HepG2 (cell line): Measurements from ENCODE around the gene TJAP1. TPM values are rescaled to one million over a fixed set of nuclear protein-coding genes. Genes with fewer than 3 reads are reported as not detected.
A peak's percentile ranks its signal among the peaks of the same experiment; 100 is the strongest.

ENCODE experiments used
- ATAC-seq: fragments of 200-7000 bp; cut with Tn5 transposase; 3 replicates; pipeline ENCODE4 v1.9.1; 2020; ENCODE audit warnings: mild to moderate bottlenecking, moderate library complexity
- BruUV-seq: library from RNA; stranded (reverse); fragments of 400-500 nt; replicated peaks from 2 replicates; lab custom pipeline; 2021; lab: Mats Ljungman, UMichigan
- CTCF ChIA-PET: fragments of 300-600 bp; formaldehyde crosslinking; extraction: SDS; loops from one replicate; lab custom pipeline; 2021; ENCODE audit warnings: low total read pairs, inconsistent platforms, low intra/inter-chr PET ratio; lab: Yijun Ruan, JAX
- POLR2A ChIA-PET: fragments of 350-600 bp; sonication (Branson Sonifier 250); formaldehyde crosslinking; loops from one replicate; lab custom pipeline; 2020; ENCODE audit warnings: antibody characterized with exemption, inconsistent platforms; lab: Yijun Ruan, JAX
- DNase-seq: peaks from one replicate; pipeline ENCODE4 v3.0.0-alpha.2; 2015; ENCODE audit warnings: low spot score
- FAIRE-seq: peaks from 3 replicates; lab custom pipeline; 2011; peaks lifted over from hg19 to GRCh38; lab: Jason Lieb, UNC
- H2AFZ ChIP-seq: one replicate; pipeline ENCODE4 v1.6.1; 2011; ENCODE audit warnings: low read length, inconsistent platforms
- H3K27ac ChIP-seq: fragments of 300-600 bp; 3 replicates; pipeline ENCODE4 v1.8.0; 2011; ENCODE audit warnings: mixed run types, mild to moderate bottlenecking, mixed read lengths, low read length, inconsistent platforms; ENCODE audit not compliant: insufficient read depth; ENCODE audit errors: extremely low read length
- H3K27me3 ChIP-seq, 2 experiments: fragments of 200-600 bp in 1 of 2; 2 replicates in 1 of 2; 3 replicates in 1 of 2; pipeline versions ENCODE4 v1.6.0 to v1.8.0; 2011; ENCODE audit warnings: low read length in 2 of 2, mild to moderate bottlenecking in 2 of 2, moderate library complexity in 2 of 2, inconsistent platforms in 1 of 2; ENCODE audit not compliant: insufficient read depth in 2 of 2, control insufficient read depth in 1 of 2
- H3K36me3 ChIP-seq, 2 experiments: fragments of 200-600 bp in 1 of 2; replicated peaks in 1 of 2; 2 replicates in 1 of 2; 3 replicates in 1 of 2; pipeline versions ENCODE4 v1.5.1 to v1.8.0; 2011; ENCODE audit warnings: low read length in 2 of 2, inconsistent platforms in 1 of 2; ENCODE audit not compliant: insufficient read depth in 2 of 2, control insufficient read depth in 1 of 2
- H3K4me1 ChIP-seq: 2 replicates; pipeline ENCODE4 v1.5.1; 2012; ENCODE audit warnings: low read length, inconsistent platforms; ENCODE audit not compliant: insufficient read depth
- H3K4me2 ChIP-seq: 2 replicates; pipeline ENCODE4 v1.6.0; 2011; ENCODE audit warnings: low read depth, low read length, inconsistent platforms
- H3K4me3 ChIP-seq, 3 experiments: fragments of 200-600 bp in 1 of 3; sonication (generic), shearing (Covaris generic) in 1 of 3; replicated peaks in 1 of 3; 2 replicates each; pipeline ENCODE4 v1.5.1; 2011 to 2016; ENCODE audit warnings: low read length in 3 of 3, inconsistent platforms in 2 of 3, low read depth in 2 of 3, mild to moderate bottlenecking in 2 of 3, control low read depth in 1 of 3, mixed read lengths in 1 of 3; ENCODE audit not compliant: insufficient read depth in 1 of 3
- H3K79me2 ChIP-seq: one replicate; pipeline ENCODE4 v1.6.1; 2011; ENCODE audit warnings: low read length, inconsistent platforms; ENCODE audit not compliant: insufficient read depth
- H3K9ac ChIP-seq: 2 replicates; pipeline ENCODE4 v1.6.0; 2011; ENCODE audit warnings: mild to moderate bottlenecking, low read depth, low read length, inconsistent platforms; ENCODE audit not compliant: insufficient read depth
- H3K9me3 ChIP-seq: 2 replicates; pipeline ENCODE4 v1.5.1; 2012; ENCODE audit warnings: mild to moderate bottlenecking, low read length
- H4K20me1 ChIP-seq: 2 replicates; pipeline ENCODE4 v1.6.0; 2011; ENCODE audit warnings: inconsistent platforms, mild to moderate bottlenecking, low read length, moderate library complexity; ENCODE audit not compliant: insufficient read depth
- ATF4 ChIP-seq, 2 experiments: fragments of 450-650 bp in 1 of 2; sonication (generic) in 1 of 2; formaldehyde crosslinking; IDR thresholded peaks; 2 replicates each; pipeline versions ENCODE4 v1.5.0 to v1.8.0; 2020 to 2022; ENCODE audit warnings: mild to moderate bottlenecking in 1 of 2, missing genetic modification reagents in 1 of 2
- CEBPB ChIP-seq: IDR thresholded peaks from 2 replicates; pipeline ENCODE4 v1.6.1; 2011; ENCODE audit warnings: low read depth, low read length, improper control_type of control experiment, borderline replicate concordance
- CEBPG ChIP-seq: IDR thresholded peaks from 2 replicates; pipeline ENCODE4 v1.6.1; 2016
- FOSL2 ChIP-seq: sonication (generic); formaldehyde crosslinking; IDR thresholded peaks from 2 replicates; pipeline ENCODE4 v1.4.0; 2020; ENCODE audit warnings: missing genetic modification reagents
- GATAD2A ChIP-seq: IDR thresholded peaks from 2 replicates; pipeline ENCODE4 v1.6.1; 2016
- PBX2 ChIP-seq: IDR thresholded peaks from 2 replicates; pipeline ENCODE4 v1.6.1; 2016; ENCODE audit warnings: control low read depth
- SNAPC5 ChIP-seq: sonication (generic); formaldehyde crosslinking; IDR thresholded peaks from 2 replicates; pipeline ENCODE4 v1.8.1; 2023; ENCODE audit warnings: mild to moderate bottlenecking, missing genetic modification reagents, borderline replicate concordance
- ZNF644 ChIP-seq: IDR thresholded peaks from 2 replicates; pipeline ENCODE4 v1.6.1; 2016; ENCODE audit warnings: low read depth
- ZNF724P ChIP-seq: sonication (generic); formaldehyde crosslinking; IDR thresholded peaks from 2 replicates; pipeline ENCODE4 v1.8.0; 2022; ENCODE audit warnings: missing genetic modification reagents, borderline replicate concordance
- ZNF792 ChIP-seq: IDR thresholded peaks from 2 replicates; pipeline ENCODE4 v1.6.1; 2016
- WGBS: methylation state at CpG from one replicate; pipeline ENCODE4 v1.1.6; 2017; ENCODE audit warnings: low lambda C conversion rate; 5-methylcytosine and 5-hydroxymethylcytosine counted together
- in situ Hi-C: cut with HindIII; loops from 2 replicates; pipeline ENCODE4 v1.10.0; 2017; ENCODE audit warnings: low pct_unique_long_range_greater_than_20kb; ENCODE audit not compliant: extremely low pct_ligation_motif_present
- intact Hi-C: fragments of 100-400 bp; cut with micrococcal nuclease; formaldehyde crosslinking; loops from one replicate; pipeline ENCODE4 v1.10.0; 2022; ENCODE audit not compliant: unreplicated experiment
- polyA plus RNA-seq, 8 experiments: library from polyadenylated mRNA; depleted of rRNA in 3 of 8; stranded (reverse) in 7 of 8; unstranded in 1 of 8; fragments of >200 nt; fragmentation: Illumina TruSeq in 4 of 8; extraction: Trizol in 4 of 8; gene quantifications; 2 replicates each; pipeline versions ENCODE4 v1.2.1 to v1.2.3, GENCODE V29; 2011 to 2016; ENCODE audit warnings: low read depth in 4 of 8, missing spikeins in 1 of 8, mixed read lengths in 1 of 8; ENCODE audit not compliant: insufficient read depth in 1 of 8
- total RNA-seq, 5 experiments: library from RNA; depleted of rRNA; stranded (reverse); fragments of >200 nt; fragmentation: Illumina TruSeq; extraction: Trizol; gene quantifications; 2 replicates each; pipeline ENCODE4 v1.2.3, GENCODE V29; 2016; ENCODE audit warnings: low read depth in 1 of 5
- TF ChIP-seq, protein P1 (sequence below): sonication (generic); formaldehyde crosslinking; IDR thresholded peaks from 2 replicates; pipeline ENCODE4 v1.9.0; 2021; ENCODE audit warnings: mild to moderate bottlenecking, missing genetic modification reagents

TJAP1 gene
- total and polyA plus RNA-seq, 2 of the 13 experiments (the other 11 are each of a cell fraction or from before 2014, with no cell fraction given) = 15.7 to 41.6 TPM

GRCh38 chr6:43481075-43481474 is 3.7 kb downstream of the TJAP1 start:
- Histone ChIP-seq H3K4me2 (peak overlapping the region; percentile 19; the same call in 1 of the 2 replicates), H3K27me3 (no peaks in the 10 kb centered on the region; a peak in 1 of 5 replicates), H3K27ac (no peak overlapping the region), H3K4me1 (peaks cover 66% of the 10 kb centered on the region)
- no peak for FAIRE-seq
- TF ChIP-seq ATF4 (CRISPR knock-in tag; IDR thresholded peaks at IDR 0.05) (peak in 1 of 2 experiments; percentile 92; a peak in 2 of 4 replicates), ZNF644 (peak; percentile 77), GATAD2A (CRISPR knock-in tag) (peak; percentile 27; the same call in 1 of the 2 replicates), FOSL2 (CRISPR knock-in tag) (peak; percentile 50; the same call in 1 of the 2 replicates), SNAPC5 (CRISPR knock-in tag) (no peak), CEBPB (peak; percentile 79), ZNF792 (no peak), ZNF724P (CRISPR knock-in tag) (no peak), CEBPG (CRISPR knock-in tag) (peak; percentile 81), PBX2 (CRISPR knock-in tag) (peak; percentile 54; the same call in 1 of the 2 replicates)
- TF ChIP-seq, protein P1, sequence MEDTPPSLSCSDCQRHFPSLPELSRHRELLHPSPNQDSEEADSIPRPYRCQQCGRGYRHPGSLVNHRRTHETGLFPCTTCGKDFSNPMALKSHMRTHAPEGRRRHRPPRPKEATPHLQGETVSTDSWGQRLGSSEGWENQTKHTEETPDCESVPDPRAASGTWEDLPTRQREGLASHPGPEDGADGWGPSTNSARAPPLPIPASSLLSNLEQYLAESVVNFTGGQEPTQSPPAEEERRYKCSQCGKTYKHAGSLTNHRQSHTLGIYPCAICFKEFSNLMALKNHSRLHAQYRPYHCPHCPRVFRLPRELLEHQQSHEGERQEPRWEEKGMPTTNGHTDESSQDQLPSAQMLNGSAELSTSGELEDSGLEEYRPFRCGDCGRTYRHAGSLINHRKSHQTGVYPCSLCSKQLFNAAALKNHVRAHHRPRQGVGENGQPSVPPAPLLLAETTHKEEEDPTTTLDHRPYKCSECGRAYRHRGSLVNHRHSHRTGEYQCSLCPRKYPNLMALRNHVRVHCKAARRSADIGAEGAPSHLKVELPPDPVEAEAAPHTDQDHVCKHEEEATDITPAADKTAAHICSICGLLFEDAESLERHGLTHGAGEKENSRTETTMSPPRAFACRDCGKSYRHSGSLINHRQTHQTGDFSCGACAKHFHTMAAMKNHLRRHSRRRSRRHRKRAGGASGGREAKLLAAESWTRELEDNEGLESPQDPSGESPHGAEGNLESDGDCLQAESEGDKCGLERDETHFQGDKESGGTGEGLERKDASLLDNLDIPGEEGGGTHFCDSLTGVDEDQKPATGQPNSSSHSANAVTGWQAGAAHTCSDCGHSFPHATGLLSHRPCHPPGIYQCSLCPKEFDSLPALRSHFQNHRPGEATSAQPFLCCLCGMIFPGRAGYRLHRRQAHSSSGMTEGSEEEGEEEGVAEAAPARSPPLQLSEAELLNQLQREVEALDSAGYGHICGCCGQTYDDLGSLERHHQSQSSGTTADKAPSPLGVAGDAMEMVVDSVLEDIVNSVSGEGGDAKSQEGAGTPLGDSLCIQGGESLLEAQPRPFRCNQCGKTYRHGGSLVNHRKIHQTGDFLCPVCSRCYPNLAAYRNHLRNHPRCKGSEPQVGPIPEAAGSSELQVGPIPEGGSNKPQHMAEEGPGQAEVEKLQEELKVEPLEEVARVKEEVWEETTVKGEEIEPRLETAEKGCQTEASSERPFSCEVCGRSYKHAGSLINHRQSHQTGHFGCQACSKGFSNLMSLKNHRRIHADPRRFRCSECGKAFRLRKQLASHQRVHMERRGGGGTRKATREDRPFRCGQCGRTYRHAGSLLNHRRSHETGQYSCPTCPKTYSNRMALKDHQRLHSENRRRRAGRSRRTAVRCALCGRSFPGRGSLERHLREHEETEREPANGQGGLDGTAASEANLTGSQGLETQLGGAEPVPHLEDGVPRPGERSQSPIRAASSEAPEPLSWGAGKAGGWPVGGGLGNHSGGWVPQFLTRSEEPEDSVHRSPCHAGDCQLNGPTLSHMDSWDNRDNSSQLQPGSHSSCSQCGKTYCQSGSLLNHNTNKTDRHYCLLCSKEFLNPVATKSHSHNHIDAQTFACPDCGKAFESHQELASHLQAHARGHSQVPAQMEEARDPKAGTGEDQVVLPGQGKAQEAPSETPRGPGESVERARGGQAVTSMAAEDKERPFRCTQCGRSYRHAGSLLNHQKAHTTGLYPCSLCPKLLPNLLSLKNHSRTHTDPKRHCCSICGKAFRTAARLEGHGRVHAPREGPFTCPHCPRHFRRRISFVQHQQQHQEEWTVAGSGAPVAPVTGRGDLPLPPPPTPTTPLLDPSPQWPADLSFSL = no peak
- TF ChIP-seq, all 625 proteins: peak for 7
- 98% methylated on average over 2 of the region's 2 CpGs for WGBS
- Histone ChIP-seq H3K9ac (no peak overlapping the region), H3K79me2 (peaks cover 61% of the 10 kb centered on the region), H3K36me3 (peaks cover 0 to 3% of the 10 kb centered on the region in 2 experiments; a peak in 1 of 5 replicates), H3K4me3 (no peak overlapping the region), H3K9me3 (no peaks in the 10 kb centered on the region), H2AFZ (no peak overlapping the region), H4K20me1 (no peaks in the 10 kb centered on the region)
- CTCF ChIA-PET = no interaction called here
- ATAC-seq (no peak), DNase-seq (no peak)
- intact Hi-C loops = no loop called here
- BruUV-seq = no TSS peak
- POLR2A ChIA-PET = interaction anchor here (0.7 to 6.5 kb wide), 3 partner anchors 10 to 698 kb away, joined by 3 to 141 read pairs (median 4); no protein-coding TSS in a partner anchor
- in situ Hi-C loops = no loop called here
